Endodermal cell (in vitro differentiated cells): ENCODE results near the gene DCN. TPM values are rescaled to one million over a fixed set of nuclear protein-coding genes. Genes with fewer than 3 reads are reported as not detected.

Experiments used
- DNase-seq: peaks from one replicate; pipeline ENCODE4 v3.0.0-alpha.2; 2017
- H3K27ac ChIP-seq: 2 replicates; pipeline ENCODE4 v1.5.1; 2013; ENCODE audit warnings: mild to moderate bottlenecking, low read depth, low read length, moderate library complexity
- H3K27me3 ChIP-seq: 2 replicates; pipeline ENCODE4 v1.6.1; 2013; ENCODE audit warnings: mild to moderate bottlenecking, low read length, moderate library complexity; ENCODE audit not compliant: insufficient read depth, control insufficient read depth, poor library complexity, severe bottlenecking
- H3K36me3 ChIP-seq: 2 replicates; pipeline ENCODE4 v1.7.0; 2013; ENCODE audit warnings: mild to moderate bottlenecking, low read length, moderate library complexity; ENCODE audit not compliant: control insufficient read depth, insufficient read depth
- H3K4me1 ChIP-seq: one replicate; pipeline ENCODE4 v1.7.0; 2013; ENCODE audit warnings: low read length; ENCODE audit not compliant: control insufficient read depth, insufficient read depth
- H3K4me3 ChIP-seq: 2 replicates; pipeline ENCODE4 v1.5.1; 2013; ENCODE audit warnings: mild to moderate bottlenecking, low read length, moderate library complexity
- H3K9ac ChIP-seq: 2 replicates; pipeline ENCODE4 v1.6.1; 2013; ENCODE audit warnings: mild to moderate bottlenecking, low read length, moderate library complexity; ENCODE audit not compliant: poor library complexity, severe bottlenecking; ENCODE audit errors: extremely low read depth
- H3K9me3 ChIP-seq: 2 replicates; pipeline ENCODE4 v1.6.1; 2013; ENCODE audit warnings: mild to moderate bottlenecking, low read length, moderate library complexity; ENCODE audit not compliant: control insufficient read depth
- H3K27ac Mint-ChIP-seq: 2 replicates; pipeline ENCODE4 v1.8.0; 2020; ENCODE audit warnings: mixed read lengths
- H3K27me3 Mint-ChIP-seq: 2 replicates; pipeline ENCODE4 v1.8.0; 2021; ENCODE audit warnings: mild to moderate bottlenecking, mixed read lengths; ENCODE audit not compliant: insufficient read depth
- H3K36me3 Mint-ChIP-seq: 2 replicates; pipeline ENCODE4 v1.8.0; 2020; ENCODE audit warnings: low read depth, mixed read lengths
- H3K4me1 Mint-ChIP-seq: 2 replicates; pipeline ENCODE4 v1.8.0; 2020; ENCODE audit warnings: mixed read lengths
- H3K4me3 Mint-ChIP-seq: 2 replicates; pipeline ENCODE4 v1.8.0; 2020; ENCODE audit warnings: mild to moderate bottlenecking, moderate library complexity, mixed read lengths
- H3K9me3 Mint-ChIP-seq: 2 replicates; pipeline ENCODE4 v1.8.0; 2020; ENCODE audit warnings: mild to moderate bottlenecking, mixed read lengths
- CTCF ChIP-seq: fragments of 200-600 bp; sonication (generic); conservative IDR thresholded peaks from 2 replicates; pipeline ENCODE4 v1.5.0; 2021; ENCODE audit warnings: antibody characterized with exemption, mild to moderate bottlenecking
- WGBS, 2 experiments: methylation state at CpG; one replicate each; pipeline versions ENCODE4 v1.1.5 to v1.1.7; 2013; ENCODE audit warnings: missing lambda C conversion rate in 2 of 2, mixed read lengths in 1 of 2; ENCODE audit not compliant: insufficient coverage in 1 of 2, insufficient read length in 1 of 2; 5-methylcytosine and 5-hydroxymethylcytosine counted together
- total RNA-seq, 2 donors: library from RNA; stranded (reverse); fragmentation: NEBNext Ultra II Directional in 1 of 2; extraction: Animal tissue kit (Norgen Biotek cat#: 25700) in 1 of 2; gene quantifications; 2 replicates in 1 of 2; 3 replicates in 1 of 2; pipeline ENCODE4 v1.2.1, GENCODE V29; 2021

The DCN gene
- total RNA-seq, 2 donors from 2014 or later = not detected

- Mint-ChIP-seq H3K4me3 (no peak overlapping the region), H3K27me3 (peaks cover 21% of the 10 kb centered on the region), H3K9me3 (no peaks in the 10 kb centered on the region), H3K4me1 (peaks cover 7% of the 10 kb centered on the region), H3K36me3 (no peaks in the 10 kb centered on the region), H3K27ac (no peak overlapping the region)
- Histone ChIP-seq H3K4me1 (no peaks in the 10 kb centered on the region), H3K27ac (no peak overlapping the region), H3K9me3 (no peaks in the 10 kb centered on the region), H3K36me3 (no peaks in the 10 kb centered on the region), H3K27me3 (no peaks in the 10 kb centered on the region), H3K4me3 (no peak overlapping the region), H3K9ac (no peak overlapping the region)
- no peak for DNase-seq
- WGBS, 2 experiments = 40 to 47% methylated on average over 2 to 3 of the region's 3 CpGs
- no peak for TF ChIP-seq CTCF
Observed at GRCh38 chr12:91203610-91204009, 21.0 kb upstream of the DCN start.

GRCh38 chr12:91202390-91202789, 19.8 kb upstream of the DCN start:
- no peak for TF ChIP-seq CTCF
- H3K27ac Mint-ChIP-seq = no peak overlapping the region
- no peak overlapping the region for H3K4me3 ChIP-seq
- no peak overlapping the region for H3K27ac ChIP-seq
- WGBS, 2 experiments = 100% methylated on average over 1 of the region's 1 CpG; no CpG with 5 or more reads in 1 of the 2 experiments
- H3K9me3 ChIP-seq = no peaks in the 10 kb centered on the region
- no peak overlapping the region for H3K4me3 Mint-ChIP-seq
- H3K36me3 Mint-ChIP-seq = no peaks in the 10 kb centered on the region
- H3K9ac ChIP-seq = no peak overlapping the region
- no peaks in the 10 kb centered on the region for H3K36me3 ChIP-seq
- no peaks in the 10 kb centered on the region for H3K27me3 ChIP-seq
- H3K4me1 ChIP-seq = no peaks in the 10 kb centered on the region
- peaks cover 21% of the 10 kb centered on the region for H3K27me3 Mint-ChIP-seq
- no peaks in the 10 kb centered on the region for H3K9me3 Mint-ChIP-seq
- no peak for DNase-seq
- peaks cover 7% of the 10 kb centered on the region for H3K4me1 Mint-ChIP-seq

- no peak overlapping the region for H3K4me3 ChIP-seq
- H3K27ac Mint-ChIP-seq = no peak overlapping the region
- WGBS, 2 experiments = 86% methylated on average over 1 of the region's 1 CpG; no CpG with 5 or more reads in 1 of the 2 experiments
Observed at GRCh38 chr12:91196436-91196835, 13.8 kb upstream of the DCN start.

More at GRCh38 chr12:91196436-91196835, 13.8 kb upstream of the DCN start:
- H3K36me3 ChIP-seq = no peaks in the 10 kb centered on the region
- no peak overlapping the region for H3K4me3 Mint-ChIP-seq
- no peak overlapping the region for H3K9ac ChIP-seq
- H3K4me1 ChIP-seq = no peaks in the 10 kb centered on the region
- no peaks in the 10 kb centered on the region for H3K36me3 Mint-ChIP-seq
- no peak overlapping the region for H3K27ac ChIP-seq
- H3K27me3 Mint-ChIP-seq = no peaks in the 10 kb centered on the region
- no peaks in the 10 kb centered on the region for H3K4me1 Mint-ChIP-seq
- H3K9me3 ChIP-seq = no peaks in the 10 kb centered on the region
- no peak for TF ChIP-seq CTCF
- DNase-seq = no peak
- no peaks in the 10 kb centered on the region for H3K27me3 ChIP-seq
- peaks cover 9% of the 10 kb centered on the region for H3K9me3 Mint-ChIP-seq
